GM12872 (cell line): Measurements from ENCODE around the gene C6orf120.

Experiments
- TF ChIP-seq, protein P1 (sequence below): IDR thresholded peaks from 3 replicates; pipeline ENCODE4 v1.5.1; 2011; ENCODE audit warnings: low read depth, mild to moderate bottlenecking, low read length, moderate library complexity; ENCODE audit not compliant: insufficient read depth

Gene C6orf120

DNA sequence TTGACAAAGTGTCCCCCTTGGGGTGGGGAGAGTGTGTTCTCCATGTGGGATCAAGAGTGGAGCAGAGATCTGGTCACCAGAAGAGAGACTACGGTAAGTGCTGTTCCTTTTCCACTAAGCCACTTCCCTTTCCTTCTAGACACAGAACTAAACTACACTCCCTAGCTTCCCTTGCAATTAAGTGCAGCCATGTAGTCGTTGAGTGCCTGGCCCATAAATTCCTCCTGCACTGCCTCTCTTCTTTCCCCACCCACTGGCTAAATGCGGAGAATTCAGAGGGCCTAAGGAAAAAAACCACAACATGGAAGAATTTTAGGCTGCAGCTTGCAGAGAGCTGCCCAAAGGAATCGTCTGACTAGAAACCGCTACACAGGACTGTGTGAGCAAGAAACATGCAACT is 1.6 kb upstream of the C6orf120 start:
- TF ChIP-seq, protein P1, sequence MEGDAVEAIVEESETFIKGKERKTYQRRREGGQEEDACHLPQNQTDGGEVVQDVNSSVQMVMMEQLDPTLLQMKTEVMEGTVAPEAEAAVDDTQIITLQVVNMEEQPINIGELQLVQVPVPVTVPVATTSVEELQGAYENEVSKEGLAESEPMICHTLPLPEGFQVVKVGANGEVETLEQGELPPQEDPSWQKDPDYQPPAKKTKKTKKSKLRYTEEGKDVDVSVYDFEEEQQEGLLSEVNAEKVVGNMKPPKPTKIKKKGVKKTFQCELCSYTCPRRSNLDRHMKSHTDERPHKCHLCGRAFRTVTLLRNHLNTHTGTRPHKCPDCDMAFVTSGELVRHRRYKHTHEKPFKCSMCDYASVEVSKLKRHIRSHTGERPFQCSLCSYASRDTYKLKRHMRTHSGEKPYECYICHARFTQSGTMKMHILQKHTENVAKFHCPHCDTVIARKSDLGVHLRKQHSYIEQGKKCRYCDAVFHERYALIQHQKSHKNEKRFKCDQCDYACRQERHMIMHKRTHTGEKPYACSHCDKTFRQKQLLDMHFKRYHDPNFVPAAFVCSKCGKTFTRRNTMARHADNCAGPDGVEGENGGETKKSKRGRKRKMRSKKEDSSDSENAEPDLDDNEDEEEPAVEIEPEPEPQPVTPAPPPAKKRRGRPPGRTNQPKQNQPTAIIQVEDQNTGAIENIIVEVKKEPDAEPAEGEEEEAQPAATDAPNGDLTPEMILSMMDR, result no peak

DNA sequence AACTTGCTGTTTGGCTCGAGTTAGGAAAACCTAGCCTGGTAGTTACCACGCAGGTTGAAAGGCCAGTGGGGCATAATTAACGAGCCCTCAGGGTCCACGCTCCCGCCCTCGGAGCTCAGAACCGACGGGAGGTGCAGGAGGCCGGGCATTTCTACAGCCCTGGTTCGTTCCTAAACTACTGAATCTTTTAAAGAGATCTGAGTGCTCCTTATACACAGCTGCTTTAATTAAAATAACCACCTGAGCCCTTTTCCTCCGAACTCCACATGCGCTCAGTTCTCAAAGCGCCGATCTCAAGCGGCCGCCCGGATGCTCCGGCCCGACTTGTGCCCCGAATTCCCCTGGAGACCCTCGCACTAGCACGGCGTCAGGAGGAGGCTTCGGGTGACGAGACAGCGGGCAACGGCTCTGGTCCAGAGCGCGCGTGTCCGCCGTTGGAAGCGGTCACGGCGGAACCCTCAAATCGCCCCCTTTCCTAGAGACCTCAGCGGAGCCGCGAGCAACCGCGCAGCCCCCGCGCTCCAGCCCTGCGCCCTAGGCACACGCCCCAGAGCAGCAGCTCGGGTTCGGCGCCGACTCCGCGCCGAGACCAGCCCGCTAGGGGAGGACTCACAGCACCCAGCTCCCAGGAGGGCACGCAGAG is 494 bp upstream of the C6orf120 start:
- TF ChIP-seq, protein P1, result no peak

GRCh38 chr6:169702840-169703246 is 917 bp downstream of the C6orf120 start:
- TF ChIP-seq, protein P1, result no peak

- TF ChIP-seq, protein P1, result no peak
These were observed 5.8 kb downstream of the C6orf120 start for GRCh38 chr6:169707772-169708171.

GRCh38 chr6:169709293-169709692 is 7.4 kb downstream of the C6orf120 start:
- TF ChIP-seq, protein P1, result no peak

GRCh38 chr6:169710009-169710408 is 8.1 kb downstream of the C6orf120 start:
- TF ChIP-seq, protein P1, result no peak

- TF ChIP-seq, protein P1, result no peak
These were observed 12.3 kb downstream of the C6orf120 start for GRCh38 chr6:169714178-169714577.
